Measurements from ENCODE around the gene SYNPR. TPM values are rescaled to one million over a fixed set of nuclear protein-coding genes. Genes with fewer than 3 reads are reported as not detected.

The SYNPR gene
- polyA plus RNA-seq, 3 donors = not detected

- H3K27ac ChIP-seq (ENCODE audit: low read depth in 1 of 2, low read length in 2 of 2) = no peak overlapping the region
- no peak overlapping the region for H3K4me2 ChIP-seq (replicated peaks; ENCODE audit: extremely low read depth, low read length, poor library complexity, severe bottlenecking)
- H3K4me3 ChIP-seq (replicated peaks in 1 of 3; ENCODE audit: low read depth in 2 of 3, low read length in 3 of 3) = no peak overlapping the region
- no peaks in the 10 kb centered on the region for H3K4me1 Mint-ChIP-seq
- no peaks in the 10 kb centered on the region for H3K4me1 ChIP-seq (ENCODE audit: control insufficient read depth in 1 of 2, insufficient read depth in 2 of 2, low read length in 2 of 2)
- TF ChIP-seq CTCF (IDR thresholded peaks at IDR 0.05) = no peak
- no peaks in the 10 kb centered on the region for H3K27me3 ChIP-seq (ENCODE audit: control insufficient read depth in 2 of 2, insufficient read depth in 2 of 2, low read length in 2 of 2)
- H3K36me3 Mint-ChIP-seq = no peaks in the 10 kb centered on the region
- no peaks in the 10 kb centered on the region for H3K9me3 Mint-ChIP-seq
- H3K27me3 Mint-ChIP-seq (ENCODE audit: low read depth in 3 of 3) = peaks cover 0 to 3% (median 2%) of the 10 kb centered on the region in 3 donors
- no peak overlapping the region for H2AFZ ChIP-seq (ENCODE audit: insufficient read depth, low read depth, low read length, poor library complexity, severe bottlenecking)
- no peaks in the 10 kb centered on the region for H3K36me3 ChIP-seq (replicated peaks in 1 of 2; ENCODE audit: control insufficient read depth in 1 of 2, insufficient read depth in 2 of 2, low read length in 2 of 2)
- no peaks in the 10 kb centered on the region for H4K20me1 ChIP-seq (ENCODE audit: insufficient read depth, low read length)
- no peak for DNase-seq
- H3K4me3 Mint-ChIP-seq = no peak overlapping the region
- H3K27ac Mint-ChIP-seq = no peak overlapping the region
- H3K9me3 ChIP-seq (replicated peaks in 1 of 2; ENCODE audit: control insufficient read depth in 1 of 2, insufficient read depth in 1 of 2, low read length in 2 of 2) = no peaks in the 10 kb centered on the region
- H3K79me2 ChIP-seq (ENCODE audit: insufficient read depth, low read length) = no peaks in the 10 kb centered on the region
- intact Hi-C loops (cut with micrococcal nuclease) = no loop called here
- 0% methylated on average over 1 of the region's 2 CpGs for WGBS (ENCODE audit: insufficient coverage)
- no peak overlapping the region for H3K9ac ChIP-seq (ENCODE audit: insufficient read depth, low read length, poor library complexity, severe bottlenecking)
Measured at GRCh38 chr3:63309768-63310167, 31.7 kb downstream of the SYNPR start.

- intact Hi-C loops (cut with micrococcal nuclease) = no loop called here
Measured at GRCh38 chr3:63323766-63324165, 45.7 kb downstream of the SYNPR start.

More at GRCh38 chr3:63323766-63324165, 45.7 kb downstream of the SYNPR start:
- Mint-ChIP-seq H3K9me3 (peaks cover 0 to under 1% (median 0%) of the 10 kb centered on the region in 7 donors), H3K4me3 (no peak overlapping the region), H3K27me3 (ENCODE audit: low read depth in 3 of 3) (peaks cover 0 to 7% (median 3%) of the 10 kb centered on the region in 3 donors), H3K27ac (no peak overlapping the region), H3K36me3 (no peaks in the 10 kb centered on the region), H3K4me1 (no peaks in the 10 kb centered on the region)
- TF ChIP-seq CTCF (IDR thresholded peaks at IDR 0.05) = no peak
- Histone ChIP-seq H3K4me1 (ENCODE audit: control insufficient read depth in 1 of 2, insufficient read depth in 2 of 2, low read length in 2 of 2) (no peaks in the 10 kb centered on the region), H3K79me2 (ENCODE audit: insufficient read depth, low read length) (no peaks in the 10 kb centered on the region), H3K4me2 (replicated peaks; ENCODE audit: extremely low read depth, low read length, poor library complexity, severe bottlenecking) (no peak overlapping the region), H2AFZ (ENCODE audit: insufficient read depth, low read depth, low read length, poor library complexity, severe bottlenecking) (no peak overlapping the region), H3K27ac (ENCODE audit: low read depth in 1 of 2, low read length in 2 of 2) (no peak overlapping the region), H4K20me1 (ENCODE audit: insufficient read depth, low read length) (no peaks in the 10 kb centered on the region), H3K36me3 (replicated peaks in 1 of 2; ENCODE audit: control insufficient read depth in 1 of 2, insufficient read depth in 2 of 2, low read length in 2 of 2) (no peaks in the 10 kb centered on the region), H3K9ac (ENCODE audit: insufficient read depth, low read length, poor library complexity, severe bottlenecking) (no peak overlapping the region), H3K9me3 (replicated peaks in 1 of 2; ENCODE audit: control insufficient read depth in 1 of 2, insufficient read depth in 1 of 2, low read length in 2 of 2) (no peaks in the 10 kb centered on the region), H3K27me3 (ENCODE audit: control insufficient read depth in 2 of 2, insufficient read depth in 2 of 2, low read length in 2 of 2) (no peaks in the 10 kb centered on the region), H3K4me3 (replicated peaks in 1 of 3; ENCODE audit: low read depth in 2 of 3, low read length in 3 of 3) (no peak overlapping the region)
- no peak for DNase-seq
